GM12864 (cell line): ENCODE results near the gene COL8A1.

ENCODE experiments used
- DNase-seq: peaks from one replicate; pipeline ENCODE4 v3.0.0-alpha.2; 2011; ENCODE audit warnings: low read depth
- H3K4me3 ChIP-seq: 2 replicates; pipeline ENCODE4 v1.5.1; 2011; ENCODE audit warnings: mild to moderate bottlenecking, low read depth, low read length, control low read depth
- CTCF ChIP-seq: IDR thresholded peaks from 2 replicates; pipeline ENCODE4 v1.5.1; 2011; ENCODE audit warnings: low read depth, mild to moderate bottlenecking, moderate library complexity, low read length, control low read depth, inconsistent platforms; ENCODE audit errors: missing control alignments

COL8A1 gene

DNA sequence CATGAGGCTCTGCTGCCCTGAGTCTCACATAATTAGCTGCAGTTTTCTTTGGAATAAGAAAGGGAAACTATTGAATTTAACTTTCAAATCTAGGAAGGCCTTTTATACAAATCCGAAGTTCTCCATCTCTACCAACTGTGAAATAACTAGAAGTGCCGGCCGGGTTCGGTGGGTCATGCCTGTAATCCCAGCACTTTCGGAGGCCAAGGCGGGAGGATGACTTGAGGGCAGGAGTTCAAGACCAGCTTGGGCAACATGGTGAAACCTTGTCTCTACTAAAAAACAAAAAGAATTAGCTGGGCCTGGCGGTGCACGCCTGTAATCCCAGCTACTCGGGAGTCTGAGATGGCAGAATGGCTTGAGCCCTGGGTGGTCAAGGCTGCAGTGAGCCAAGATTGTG is 43.6 kb downstream of the COL8A1 start:
- H3K4me3 ChIP-seq = no peak overlapping the region
- DNase-seq = no peak
- TF ChIP-seq CTCF = no peak

- H3K4me3 ChIP-seq = no peak overlapping the region
- TF ChIP-seq CTCF = no peak
- DNase-seq = no peak
Observed at GRCh38 chr3:99683465-99683864, 45.1 kb downstream of the COL8A1 start.

DNA sequence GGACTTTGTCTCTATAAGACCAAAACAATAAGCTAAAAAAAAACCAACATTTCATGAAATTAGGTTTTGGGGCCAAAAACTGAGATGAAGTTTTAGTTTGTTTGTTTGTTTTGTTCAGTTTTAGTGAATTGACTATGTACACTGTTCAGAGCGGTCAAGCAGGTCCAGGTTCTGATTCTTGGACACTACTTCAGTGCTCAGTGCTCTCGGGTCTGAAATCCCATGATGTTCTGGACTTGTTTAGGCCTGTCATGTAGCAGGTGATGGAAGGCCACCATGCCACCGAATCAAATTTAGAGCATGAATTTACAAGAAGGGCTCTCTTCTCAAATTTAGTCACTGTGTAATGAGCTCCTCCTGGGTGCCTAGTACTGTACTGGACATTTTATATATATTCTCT is 45.5 kb downstream of the COL8A1 start:
- DNase-seq = no peak
- no peak for TF ChIP-seq CTCF
- H3K4me3 ChIP-seq = no peak overlapping the region

DNA sequence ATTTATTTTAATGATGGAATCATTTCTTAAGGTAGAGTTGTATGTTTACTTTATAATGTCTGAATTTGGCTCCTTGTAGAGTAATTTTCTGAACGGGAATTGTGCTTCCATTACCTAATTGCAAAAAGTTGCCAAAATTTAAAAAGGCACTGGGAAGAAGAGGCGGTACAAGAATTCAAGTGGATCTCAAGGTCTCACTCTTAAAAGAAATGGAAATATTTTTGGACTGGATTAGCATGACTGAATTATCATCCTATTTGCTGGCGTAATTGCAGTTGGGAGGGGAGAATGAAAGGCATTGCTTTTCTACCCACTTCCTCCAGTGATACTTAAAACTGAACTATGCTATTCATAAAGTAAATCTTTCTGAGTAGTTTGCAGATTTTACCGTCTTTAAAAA is 46.2 kb downstream of the COL8A1 start:
- no peak for TF ChIP-seq CTCF
- DNase-seq = no peak
- no peak overlapping the region for H3K4me3 ChIP-seq

DNA sequence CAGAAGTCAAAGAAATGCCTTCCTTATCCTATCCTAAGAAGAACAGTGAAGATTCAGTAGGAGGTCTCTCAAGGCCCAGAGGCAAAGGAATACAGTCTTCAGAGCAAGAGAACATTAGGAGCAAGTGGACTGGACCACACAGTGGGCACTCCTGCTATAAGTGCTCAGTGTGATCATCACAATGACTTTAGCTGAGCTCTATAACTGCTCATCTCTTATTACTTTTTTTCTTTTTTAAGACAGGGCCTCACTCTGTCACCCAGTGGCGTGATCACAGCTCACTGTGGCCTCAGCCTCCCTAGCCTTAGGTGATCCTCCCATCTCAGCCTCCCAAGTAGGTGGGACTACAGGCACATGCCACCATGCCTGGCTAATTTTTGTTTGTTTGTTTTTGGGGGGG is 48.1 kb downstream of the COL8A1 start:
- no peak overlapping the region for H3K4me3 ChIP-seq
- TF ChIP-seq CTCF = no peak
- DNase-seq = no peak

DNA sequence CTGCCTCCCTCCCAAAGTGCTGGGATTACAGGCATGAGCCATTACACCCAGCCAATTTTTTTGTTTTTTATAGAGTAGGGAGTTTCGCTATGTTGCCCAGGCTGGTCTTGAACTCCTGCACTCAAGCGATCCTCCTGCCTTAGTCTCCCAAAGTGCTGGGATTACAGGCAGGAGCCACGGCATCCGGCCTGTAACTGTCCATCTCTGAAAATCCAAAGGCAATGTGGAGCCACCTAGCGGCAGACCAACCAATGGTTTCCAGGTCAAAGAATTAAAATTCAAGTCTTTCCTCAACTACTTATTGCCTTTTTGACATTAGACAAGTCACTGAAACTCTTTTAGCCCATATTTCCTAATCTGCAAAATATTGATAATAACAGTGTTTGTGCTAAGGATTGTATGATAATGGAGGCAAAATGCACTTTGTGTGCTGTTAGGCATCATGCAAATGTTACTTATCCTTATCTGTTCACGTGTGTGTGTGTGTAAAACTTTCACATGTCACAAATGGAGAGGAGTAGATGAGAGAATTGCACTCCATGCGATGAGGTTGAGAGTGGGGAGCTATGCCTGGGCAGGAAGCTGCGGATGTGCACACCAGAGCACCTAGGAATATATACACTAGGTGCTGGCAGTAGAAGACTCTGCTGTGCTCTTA is 48.7 kb downstream of the COL8A1 start:
- no peak overlapping the region for H3K4me3 ChIP-seq
- no peak for DNase-seq
- peak; percentile 73 for TF ChIP-seq CTCF

GRCh38 chr3:99690761-99691369 is 52.5 kb downstream of the COL8A1 start:
- no peak for TF ChIP-seq CTCF
- no peak overlapping the region for H3K4me3 ChIP-seq
- no peak for DNase-seq
